ENCODE measurements around the gene MAS1L.

The MAS1L gene

DNA sequence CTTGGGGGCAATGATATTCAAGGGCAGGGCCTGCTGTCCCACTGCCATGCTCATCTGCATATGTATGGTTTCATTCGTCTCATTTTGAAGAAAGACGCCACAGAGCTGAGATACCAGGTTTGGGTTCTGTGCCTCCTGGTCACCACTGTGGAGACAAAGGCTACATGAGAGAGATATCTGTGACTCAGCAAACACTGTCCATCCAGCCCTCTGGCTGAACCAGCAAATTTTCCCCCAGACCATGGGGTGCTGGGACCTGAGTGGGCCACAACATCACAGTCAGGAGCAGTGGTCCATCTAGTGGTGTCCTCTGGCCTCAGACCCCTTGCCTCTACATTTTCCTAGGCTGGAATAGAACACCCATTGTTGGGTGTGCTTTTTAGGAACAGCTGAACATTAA is at the start of gene MAS1L:
TSS of gene MAS1L (minus strand) at position 297 of the 400 bp plus-strand sequence. CDS start at position 243, 54 bp downstream.
- no peak for DNase-seq

DNA sequence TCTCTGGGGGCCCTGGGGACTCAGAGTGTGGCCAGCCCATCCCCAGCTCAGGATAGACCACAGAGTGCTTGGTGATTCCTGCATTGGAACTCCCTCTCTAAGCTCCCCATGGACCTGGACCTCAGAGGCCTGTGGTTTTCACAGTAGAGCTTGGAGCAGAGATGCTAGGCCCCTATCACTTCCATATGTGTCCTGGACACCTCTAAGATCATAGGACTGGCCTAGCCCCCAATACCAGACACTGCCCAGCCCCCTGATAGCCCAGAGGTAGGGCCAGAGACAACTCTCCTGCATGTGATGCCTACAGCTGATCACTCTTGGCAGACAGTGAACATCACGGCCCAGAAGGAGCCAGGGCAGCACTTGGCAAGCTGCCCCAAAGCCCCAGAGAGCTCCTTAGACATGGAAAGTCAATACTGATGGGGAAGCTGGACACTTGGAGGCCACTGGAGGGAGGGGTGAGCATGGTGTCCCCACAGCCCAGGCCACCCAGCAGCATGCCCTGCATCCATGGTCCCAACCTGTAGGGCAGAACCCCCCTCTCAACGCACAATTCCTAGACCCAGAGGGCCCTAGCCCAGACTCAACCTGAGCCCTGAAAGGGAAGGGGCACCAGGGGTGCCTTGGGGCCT is 44.7 kb upstream of the MAS1L start:
- no peak for DNase-seq

DNA sequence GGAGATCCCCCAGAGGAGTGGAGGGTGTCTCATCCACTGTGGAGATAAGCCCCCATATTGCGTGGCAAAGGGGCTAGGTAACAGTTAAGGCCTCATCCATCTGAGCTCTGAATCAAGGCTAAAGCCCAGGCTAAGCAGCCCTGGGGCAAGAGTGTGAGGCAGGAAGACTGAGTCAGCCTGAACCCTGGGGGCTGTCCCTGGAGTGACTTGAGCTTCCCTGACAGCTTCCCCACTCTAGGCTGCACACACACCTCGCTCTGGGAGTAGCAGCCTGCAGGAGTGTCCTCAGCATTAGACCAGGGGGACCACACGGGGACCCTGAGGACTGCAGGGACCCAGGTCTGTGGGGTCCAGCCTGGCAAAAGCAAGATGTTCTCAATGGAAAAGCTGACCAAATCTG is 43.9 kb upstream of the MAS1L start:
- peak; percentile 48 for DNase-seq

DNA sequence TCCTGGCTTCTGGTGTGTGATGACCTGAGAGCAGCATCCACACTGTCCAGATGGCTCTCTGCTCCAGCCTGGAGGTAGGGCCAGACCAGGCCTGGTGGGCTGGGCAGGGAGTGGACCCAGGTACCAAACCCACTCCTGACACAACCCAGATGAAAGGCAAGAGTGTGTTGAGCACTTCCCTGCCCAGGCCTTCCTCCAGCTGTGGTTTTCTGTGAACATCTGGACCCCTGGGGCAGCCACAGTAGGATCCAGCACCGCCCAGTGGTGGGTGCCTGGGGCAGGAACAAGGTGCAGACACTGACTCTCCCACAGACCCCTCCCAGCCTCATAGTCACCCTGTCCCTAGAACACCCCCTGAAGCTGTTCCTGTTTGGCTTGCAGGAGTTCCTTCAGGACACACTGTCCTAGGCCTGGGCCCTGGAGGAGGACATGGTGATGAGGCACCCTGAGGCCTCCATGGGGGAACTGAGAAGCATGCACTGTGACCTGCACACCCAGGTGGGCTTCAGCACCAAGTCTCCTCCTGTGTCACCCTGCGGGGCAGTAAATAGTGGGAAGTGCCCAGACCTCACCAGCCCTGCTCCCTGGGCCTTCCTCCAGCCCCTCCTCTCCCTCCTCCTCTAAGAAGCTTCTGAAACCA is 43.0 kb upstream of the MAS1L start:
- no peak for DNase-seq

DNA sequence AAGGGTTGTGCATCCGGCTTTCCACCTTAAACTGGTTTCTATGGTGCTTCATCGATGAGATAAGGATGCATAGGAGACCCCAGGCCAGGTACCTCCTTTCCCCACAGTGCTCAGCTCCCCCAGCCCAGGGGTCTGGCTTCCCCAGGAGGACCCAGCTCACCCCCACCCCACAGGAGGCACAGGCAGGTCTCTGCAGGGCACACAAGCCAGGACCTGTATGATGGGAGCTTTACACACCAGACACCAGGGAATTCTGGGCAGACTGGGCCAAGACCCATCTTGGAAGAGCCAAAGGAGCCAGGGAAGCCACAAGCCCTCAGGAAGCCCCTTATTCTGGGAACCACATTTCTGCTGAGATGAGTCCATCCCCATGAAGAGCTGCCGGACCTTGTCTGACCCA is 42.2 kb upstream of the MAS1L start:
- DNase-seq, result no peak

DNA sequence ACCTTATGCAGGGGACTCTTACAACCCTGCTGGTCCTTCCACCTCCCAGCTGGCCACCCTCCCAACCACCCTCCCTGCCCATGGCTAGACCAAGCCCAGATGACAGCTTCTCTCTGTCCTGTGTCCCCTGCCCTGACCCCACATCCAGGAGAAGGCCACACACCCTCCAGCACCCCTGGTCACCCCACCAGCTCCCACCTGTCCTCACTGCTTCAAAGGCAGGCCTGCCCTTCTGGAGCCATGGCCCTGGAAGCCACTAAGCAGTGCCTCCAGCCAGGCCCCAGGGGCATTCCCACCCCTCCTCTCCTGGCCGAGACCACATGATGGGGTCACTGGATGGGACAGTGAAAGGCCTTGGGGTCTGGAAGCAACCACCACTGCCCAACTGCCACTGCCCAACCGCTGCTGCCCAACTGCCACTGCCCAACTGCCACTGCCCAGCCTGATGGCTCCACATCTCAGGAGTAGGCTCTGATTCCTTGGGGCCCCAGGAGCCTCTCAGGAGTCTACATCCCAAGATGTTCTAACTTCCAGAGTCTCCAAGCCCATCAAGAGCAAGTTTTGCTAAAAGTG is 41.3 kb upstream of the MAS1L start:
- DNase-seq, result no peak

DNA sequence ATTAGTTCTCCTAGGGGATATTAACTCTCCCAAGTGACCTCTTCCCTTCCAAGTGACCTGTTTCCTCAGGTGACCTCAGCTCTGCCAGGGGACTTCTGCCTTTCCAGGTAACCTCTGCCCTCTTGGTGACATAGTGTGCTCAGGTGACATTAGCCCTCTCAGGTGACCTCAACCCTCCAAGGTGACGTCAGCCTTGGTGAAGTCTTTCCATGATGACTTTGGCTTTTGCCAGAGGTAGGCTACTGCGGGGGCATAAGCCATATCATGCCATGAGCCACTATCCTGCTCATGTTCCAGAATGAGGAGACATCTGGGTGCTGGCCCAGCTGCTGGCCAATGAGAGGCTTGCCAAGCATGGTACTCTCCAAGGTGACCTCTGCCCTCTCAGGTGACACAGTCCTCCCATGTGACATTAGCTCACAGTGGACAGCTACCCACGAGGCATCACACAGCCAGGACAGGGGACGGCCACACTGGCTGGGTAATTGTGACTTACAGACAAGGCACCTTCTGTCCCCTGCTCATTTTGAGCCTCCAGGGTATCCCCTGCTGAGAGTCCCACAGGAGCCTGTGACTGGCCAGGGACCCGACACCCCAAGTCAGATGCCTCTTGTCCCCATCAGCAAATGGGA is 40.7 kb upstream of the MAS1L start:
- no peak for DNase-seq

DNA sequence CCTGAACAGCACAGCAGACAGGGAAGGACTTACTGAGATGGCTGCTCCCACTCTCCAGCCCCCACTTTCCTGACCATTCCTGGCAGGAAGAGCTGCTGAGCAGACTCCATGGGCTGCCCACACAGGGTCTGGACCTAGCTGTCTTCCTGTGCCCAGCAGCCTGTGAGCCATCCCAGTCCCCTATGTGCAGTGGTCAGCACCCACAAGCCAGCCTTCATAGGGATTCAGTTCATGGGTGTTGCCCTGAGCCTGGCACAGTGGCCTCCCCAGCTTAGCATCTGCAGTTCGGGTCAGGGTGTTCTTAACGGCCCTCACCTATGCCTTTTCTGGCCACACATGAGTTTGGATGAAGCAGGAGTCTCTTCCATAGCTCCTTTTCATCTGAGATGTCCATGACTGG is 39.8 kb upstream of the MAS1L start:
- no peak for DNase-seq

GRCh38 chr6:29527126-29527525 is 39.4 kb upstream of the MAS1L start:
- no peak for DNase-seq

DNA sequence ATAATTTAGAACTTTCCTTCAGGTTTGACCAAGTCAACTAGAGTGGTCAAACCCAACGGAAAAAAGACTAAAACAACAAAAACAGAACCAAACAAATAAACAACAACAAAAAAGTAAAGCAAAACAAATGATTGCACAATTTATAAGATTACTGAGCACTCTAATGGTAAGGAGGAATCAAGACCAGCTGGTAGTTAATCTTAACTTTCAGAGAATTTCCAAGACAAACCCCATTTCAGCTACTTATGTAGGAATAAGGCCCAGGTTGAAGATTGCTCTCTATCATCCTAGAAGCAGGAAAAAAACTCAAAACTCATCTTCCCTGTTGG is 37.5 kb upstream of the MAS1L start:
- DNase-seq, result no peak

- no peak for DNase-seq
These were observed 36.9 kb upstream of the MAS1L start for GRCh38 chr6:29524444-29525310.

GRCh38 chr6:29524044-29524443 is 36.3 kb upstream of the MAS1L start:
- DNase-seq, result no peak

DNA sequence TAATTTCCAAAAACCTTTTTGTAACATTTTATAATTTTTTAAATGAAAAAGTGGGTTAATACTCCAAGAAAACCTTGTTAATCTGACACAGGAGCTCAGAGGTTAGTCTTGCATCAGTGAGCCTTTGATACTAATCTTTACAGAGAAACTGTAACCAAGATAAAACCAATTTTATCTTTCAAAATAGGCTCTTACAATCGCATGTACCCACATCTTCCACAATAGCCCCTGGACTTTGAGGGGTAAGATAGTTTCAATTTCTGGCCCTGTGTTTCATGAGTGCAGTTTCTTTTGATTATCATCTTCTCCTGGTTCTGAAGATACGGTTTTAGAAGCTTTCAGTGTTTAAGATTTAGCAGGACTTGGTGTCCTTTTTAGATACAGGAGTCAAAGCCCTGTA is 34.5 kb upstream of the MAS1L start:
- DNase-seq, result no peak

- DNase-seq, result no peak
These were observed 33.4 kb upstream of the MAS1L start for GRCh38 chr6:29521006-29521680.

DNA sequence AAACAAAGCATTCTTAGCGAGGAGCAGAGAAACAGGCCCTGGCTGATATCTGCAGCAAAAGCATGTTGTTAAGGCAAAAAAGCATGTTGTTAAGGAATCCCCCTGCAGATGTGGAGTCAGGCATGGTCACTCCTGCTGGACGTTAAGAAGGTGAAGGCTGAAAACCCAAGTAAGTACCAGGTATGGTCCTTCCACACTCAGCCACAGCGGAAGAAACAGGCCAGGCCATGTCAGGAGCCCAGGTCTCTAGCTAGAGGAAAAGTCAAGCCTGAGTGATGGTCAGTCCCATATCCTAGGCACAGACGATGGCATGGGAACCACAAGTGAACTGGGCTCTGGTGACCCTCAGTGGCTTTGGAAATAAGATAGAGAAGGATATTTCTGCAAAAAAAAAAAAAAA is 32.5 kb upstream of the MAS1L start:
- DNase-seq, result no peak

GRCh38 chr6:29519291-29520010 is 31.7 kb upstream of the MAS1L start:
- DNase-seq, result no peak

- no peak for DNase-seq
These were observed 30.1 kb upstream of the MAS1L start for GRCh38 chr6:29517728-29518440.

DNA sequence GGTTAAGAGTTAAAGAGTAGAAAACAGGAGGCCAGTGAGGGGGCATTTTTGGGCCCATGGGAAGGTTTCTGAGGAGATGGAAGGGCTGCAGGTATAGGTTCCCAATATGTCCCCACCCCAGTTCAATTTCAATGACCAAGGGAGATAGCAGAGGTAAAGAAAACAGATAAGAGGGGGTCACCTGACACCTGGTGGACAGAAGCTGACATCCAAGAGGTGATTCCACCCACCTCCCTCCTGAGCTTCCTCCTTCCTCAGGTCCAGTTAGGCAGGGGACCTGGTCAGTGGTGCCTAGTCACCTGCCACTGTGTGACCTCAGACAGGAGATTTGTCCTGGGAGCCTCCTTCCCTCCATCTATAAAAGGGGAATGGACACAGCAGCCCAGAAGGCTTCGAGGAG is 29.5 kb upstream of the MAS1L start:
- DNase-seq, result no peak

- peak; percentile 45 for DNase-seq
These were observed 28.4 kb upstream of the MAS1L start for GRCh38 chr6:29516108-29516507.

DNA sequence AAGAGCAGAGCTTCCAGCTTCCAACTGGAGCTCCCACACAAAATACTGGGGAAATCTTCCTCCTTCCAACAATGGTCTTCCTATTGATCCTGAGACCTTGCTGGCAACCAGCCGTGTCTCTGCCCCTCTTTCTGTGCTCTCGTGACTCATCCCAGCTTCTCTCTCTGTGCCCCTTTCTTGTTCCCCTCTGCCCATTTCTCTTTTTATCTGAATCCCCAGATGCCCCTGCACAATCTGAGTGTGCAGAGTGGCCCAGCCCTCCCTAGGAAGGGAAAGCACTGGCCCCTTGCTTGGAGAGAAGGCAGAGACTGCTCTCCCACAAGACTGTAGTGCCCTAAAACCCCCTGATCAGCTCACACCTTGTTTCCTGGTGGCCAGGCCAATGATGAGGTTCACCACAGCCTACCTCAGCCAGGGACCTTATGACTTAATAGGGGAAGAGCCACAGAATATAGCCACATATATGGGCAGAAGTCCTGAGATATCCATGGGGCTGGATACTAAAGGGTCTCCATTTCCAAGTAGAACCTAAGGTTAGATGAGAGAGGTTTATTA is 23.1 kb upstream of the MAS1L start:
- DNase-seq, result no peak

GRCh38 chr6:29510202-29510601 is 22.4 kb upstream of the MAS1L start:
- no peak for DNase-seq

All from activated CD4-positive, alpha-beta T cell treated with anti-CD3 and anti-CD28 coated beads for 48 hours (primary cell).